GM12878 (cell line): ENCODE results near the gene PDE4DIP. TPM values are rescaled to one million over a fixed set of nuclear protein-coding genes. Genes with fewer than 3 reads are reported as not detected.
"Not testable (repeated sequence)": the region's sequence is repeated elsewhere in the genome, so short reads cannot be mapped to it uniquely, and the experiment has no call there.

ENCODE experiments used
- ATAC-seq: fragments of 200-7000 bp; cut with Tn5 transposase; 3 replicates; pipeline ENCODE4 v1.9.1; 2020; ENCODE audit warnings: mild to moderate bottlenecking, moderate library complexity
- BruUV-seq: library from RNA; stranded (reverse); fragments of 400-500 nt; replicated peaks from 2 replicates; lab custom pipeline; 2021; lab: Mats Ljungman, UMichigan
- CTCF ChIA-PET: fragments of 300-600 bp; sonication (Branson Sonifier 250); formaldehyde crosslinking; extraction: SDS; loops from one replicate; lab custom pipeline; 2021; ENCODE audit warnings: inconsistent platforms; lab: Yijun Ruan, JAX
- POLR2A ChIA-PET: fragments of 350-600 bp; formaldehyde crosslinking; extraction: SDS; loops from one replicate; lab custom pipeline; 2021; ENCODE audit warnings: inconsistent platforms; lab: Charles Lee
- RAD21 ChIA-PET: fragments of 300-600 bp; sonication (Branson Sonifier 250); formaldehyde crosslinking; loops from one replicate; lab custom pipeline; 2023; ENCODE audit warnings: antibody characterized with exemption; ENCODE audit not compliant: unreplicated experiment; lab: Charles Lee
- SMC1A ChIA-PET: fragments of 300-600 bp; sonication (Branson Sonifier 250); formaldehyde crosslinking; loops from one replicate; lab custom pipeline; 2023; ENCODE audit not compliant: unreplicated experiment, uncharacterized antibody; lab: Charles Lee
- DNase-seq: peaks from one replicate; pipeline ENCODE4 v3.0.0-alpha.2; 2011; ENCODE audit warnings: low read depth, low spot score
- FAIRE-seq: peaks from 3 replicates; lab custom pipeline; 2011; peaks lifted over from hg19 to GRCh38; lab: Jason Lieb, UNC
- H2AFZ ChIP-seq: 2 replicates; pipeline ENCODE4 v1.6.0; 2011; ENCODE audit warnings: low read depth, low read length, control low read depth; ENCODE audit not compliant: control insufficient read depth
- H3K27ac ChIP-seq: 2 replicates; pipeline ENCODE4 v1.5.1; 2011; ENCODE audit warnings: control low read depth; ENCODE audit not compliant: control insufficient read depth, insufficient read depth
- H3K27me3 ChIP-seq, 2 experiments: replicated peaks in 1 of 2; 2 replicates each; pipeline versions ENCODE4 v1.6.0 to v1.6.1; 2011; ENCODE audit warnings: low read length in 1 of 2; ENCODE audit not compliant: control insufficient read depth in 2 of 2, insufficient read depth in 2 of 2
- H3K36me3 ChIP-seq, 2 experiments: 2 replicates each; pipeline ENCODE4 v1.5.1; 2011; ENCODE audit warnings: low read length in 1 of 2; ENCODE audit not compliant: control insufficient read depth in 2 of 2, insufficient read depth in 2 of 2
- H3K4me1 ChIP-seq: 2 replicates; pipeline ENCODE4 v1.6.1; 2011; ENCODE audit warnings: mild to moderate bottlenecking, low read length, moderate library complexity, mixed read lengths; ENCODE audit not compliant: control insufficient read depth, insufficient read depth
- H3K4me2 ChIP-seq: 2 replicates; pipeline ENCODE4 v1.6.0; 2011; ENCODE audit warnings: control low read depth; ENCODE audit not compliant: control insufficient read depth, insufficient read depth
- H3K4me3 ChIP-seq: fragments of 200-600 bp; sonication (generic); 2 replicates; pipeline ENCODE4 v1.5.1; 2016
- H3K79me2 ChIP-seq: 2 replicates; pipeline ENCODE4 v1.6.0; 2011; ENCODE audit warnings: low read length; ENCODE audit not compliant: control insufficient read depth, insufficient read depth
- H3K9ac ChIP-seq: 2 replicates; pipeline ENCODE4 v1.8.0; 2011; ENCODE audit warnings: low read length, control low read depth, mixed read lengths; ENCODE audit not compliant: control insufficient read depth, insufficient read depth
- H3K9me3 ChIP-seq: replicated peaks from 3 replicates; pipeline ENCODE4 v1.5.1; 2011; ENCODE audit warnings: mild to moderate bottlenecking, low read length; ENCODE audit not compliant: control insufficient read depth, insufficient read depth
- H4K20me1 ChIP-seq: 2 replicates; pipeline ENCODE4 v1.6.0; 2011; ENCODE audit not compliant: control insufficient read depth, insufficient read depth
- WGBS: methylation state at CpG from one replicate; pipeline ENCODE4 v1.1.6; 2016; ENCODE audit warnings: low lambda C conversion rate; ENCODE audit not compliant: insufficient replicate concordance, insufficient coverage; ENCODE audit errors: missing lambda C conversion rate; 5-methylcytosine and 5-hydroxymethylcytosine counted together
- in situ Hi-C: fragments of 300-500 bp; cut with MboI; formaldehyde crosslinking; loops from 9 replicates; pipeline ENCODE4 v1.14.3; 2018; ENCODE audit warnings: mixed read lengths
- intact Hi-C: fragments of 100-400 bp; cut with micrococcal nuclease; formaldehyde crosslinking; loops from one replicate; pipeline ENCODE4 v1.14.2; 2022; ENCODE audit not compliant: unreplicated experiment
- polyA plus RNA-seq, 11 experiments: library from polyadenylated mRNA; depleted of rRNA in 4 of 11; unstranded in 6 of 11; stranded (reverse) in 5 of 11; fragments of >200 nt; fragmentation: Nextera tagmentation in 4 of 11; fragmentation: Illumina TruSeq in 1 of 11; extraction: Ambion mirVana in 4 of 11; extraction: Trizol in 1 of 11; gene quantifications; 1 replicate in 1 of 11; 2 replicates in 10 of 11; pipeline versions ENCODE4 v1.2.1 to v1.2.3, GENCODE V29; 2011 to 2016; ENCODE audit warnings: inconsistent platforms in 2 of 11, missing spikeins in 2 of 11, low read depth in 1 of 11
- total RNA-seq, 4 experiments: library from RNA; depleted of rRNA in 3 of 4; stranded (reverse); fragments of >200 nt in 3 of 4; fragmentation: Illumina TruSeq in 1 of 4; extraction: Trizol in 1 of 4; gene quantifications; 2 replicates each; pipeline versions ENCODE4 v1.2.1 to v1.2.3, GENCODE V29; 2013 to 2021

Gene PDE4DIP
- total and polyA plus RNA-seq, 10 of the 15 experiments (the other 5 are each of a cell fraction or from before 2014, with no cell fraction given): 3.5 to 9.0 (median 5.4) TPM

DNA sequence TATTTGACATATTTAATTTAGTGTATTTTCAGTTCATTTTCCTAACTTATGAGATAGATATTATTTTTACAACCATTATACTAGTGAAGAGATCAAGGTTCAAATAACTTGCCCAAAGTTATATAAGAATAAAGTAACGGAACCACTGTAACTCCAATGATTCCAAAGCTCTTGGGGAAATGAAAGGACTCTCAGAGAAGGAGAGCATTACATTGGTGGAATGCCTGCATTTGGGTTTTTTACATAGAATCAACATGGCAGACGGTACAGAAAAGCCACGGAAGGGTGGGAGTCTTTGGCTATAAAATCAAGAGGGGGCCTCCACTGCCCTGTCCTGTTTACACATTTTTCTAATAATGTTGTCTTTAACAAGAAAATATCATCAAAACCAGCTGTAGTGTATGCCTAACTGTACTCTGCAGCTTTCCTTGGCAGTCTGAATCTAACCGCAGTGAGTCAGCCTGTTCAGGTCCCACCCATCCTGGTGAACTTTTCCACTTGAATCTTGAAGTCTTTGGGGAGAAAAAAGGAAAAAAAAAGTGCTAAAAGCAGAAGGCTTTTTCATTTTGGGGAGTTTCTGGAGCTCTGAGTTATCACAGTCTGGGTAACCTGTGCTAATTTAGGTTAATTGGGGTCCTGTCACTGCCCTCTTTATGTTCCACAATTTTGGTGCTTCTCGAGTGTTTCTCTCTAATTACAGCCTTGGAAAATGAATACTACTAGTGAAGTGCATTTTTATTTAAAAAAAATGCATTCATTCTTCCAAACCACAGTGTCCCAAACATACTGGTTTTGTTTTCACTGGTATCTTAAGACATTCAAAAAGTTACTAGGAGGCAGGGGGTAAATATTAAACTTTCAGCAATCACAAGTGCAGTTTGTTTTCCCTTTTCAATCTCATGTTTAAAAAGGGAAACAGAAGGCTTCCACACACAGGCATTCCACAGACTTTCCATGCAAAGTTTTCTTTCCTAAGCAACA, 30.5 kb downstream of the PDE4DIP start:
- in situ Hi-C loops, H3K4me1 ChIP-seq, H3K79me2 ChIP-seq, H3K27me3 ChIP-seq, FAIRE-seq, POLR2A ChIA-PET, DNase-seq, H3K4me3 ChIP-seq, H3K9me3 ChIP-seq, H4K20me1 ChIP-seq, H3K9ac ChIP-seq, CTCF ChIA-PET, H3K36me3 ChIP-seq, RAD21 ChIA-PET, H2AFZ ChIP-seq, ATAC-seq, SMC1A ChIA-PET, BruUV-seq, intact Hi-C loops, H3K4me2 ChIP-seq, H3K27ac ChIP-seq: not testable (repeated sequence)
- 50% methylated on average over 1 of the region's 5 CpGs for WGBS

- BruUV-seq, CTCF ChIA-PET, H2AFZ ChIP-seq, RAD21 ChIA-PET, POLR2A ChIA-PET, FAIRE-seq, ATAC-seq, H3K4me2 ChIP-seq, in situ Hi-C loops, H4K20me1 ChIP-seq, SMC1A ChIA-PET, H3K27ac ChIP-seq, intact Hi-C loops, H3K4me3 ChIP-seq, H3K36me3 ChIP-seq, DNase-seq, H3K27me3 ChIP-seq, H3K79me2 ChIP-seq, H3K9me3 ChIP-seq, H3K4me1 ChIP-seq, H3K9ac ChIP-seq: not testable (repeated sequence)
- no CpG with 5 or more reads among the region's 2 CpGs for WGBS
These were observed 35.7 kb downstream of the PDE4DIP start for GRCh38 chr1:148879812-148880416.

DNA sequence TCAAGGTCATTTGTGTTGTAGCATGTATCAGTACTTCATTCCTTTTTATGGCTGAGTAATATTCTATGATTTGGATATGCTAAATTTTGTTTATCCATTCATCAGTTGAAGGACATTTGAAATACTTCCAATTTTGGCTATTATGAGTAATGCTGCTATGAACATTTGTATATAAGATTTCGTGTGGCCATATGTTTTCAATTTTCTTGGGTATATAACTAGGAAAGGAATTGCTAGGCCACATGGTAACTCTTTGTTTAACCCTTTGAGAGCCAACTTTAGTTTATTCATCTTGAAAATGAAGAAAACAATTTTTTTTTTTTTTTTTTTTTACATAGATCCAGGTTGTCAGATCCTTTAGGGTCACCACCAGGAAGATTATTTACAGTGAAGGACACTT, 37.0 kb downstream of the PDE4DIP start:
- RAD21 ChIA-PET, intact Hi-C loops, SMC1A ChIA-PET, BruUV-seq, H2AFZ ChIP-seq, H3K9me3 ChIP-seq, ATAC-seq, H3K36me3 ChIP-seq, in situ Hi-C loops, H3K9ac ChIP-seq, H4K20me1 ChIP-seq, H3K4me3 ChIP-seq, H3K27me3 ChIP-seq, CTCF ChIA-PET, H3K79me2 ChIP-seq, H3K4me1 ChIP-seq, H3K4me2 ChIP-seq, POLR2A ChIA-PET, FAIRE-seq, H3K27ac ChIP-seq, DNase-seq: not testable (repeated sequence)
- no CpG with 5 or more reads among the region's 1 CpG for WGBS

- H3K79me2 ChIP-seq, in situ Hi-C loops, BruUV-seq, H3K27ac ChIP-seq, H3K4me3 ChIP-seq, H3K27me3 ChIP-seq, H3K36me3 ChIP-seq, intact Hi-C loops, H2AFZ ChIP-seq, FAIRE-seq, H3K4me1 ChIP-seq, CTCF ChIA-PET, DNase-seq, H3K9me3 ChIP-seq, H4K20me1 ChIP-seq, H3K4me2 ChIP-seq, POLR2A ChIA-PET, SMC1A ChIA-PET, H3K9ac ChIP-seq, RAD21 ChIA-PET: not testable (repeated sequence)
- 3% methylated on average over 2 of the region's 4 CpGs for WGBS
- peak; percentile 59 for ATAC-seq
These were observed 41.0 kb downstream of the PDE4DIP start for GRCh38 chr1:148885219-148885618.
